H9 (cell line): ENCODE measurements around the gene ATP13A1. TPM values are rescaled to one million over a fixed set of nuclear protein-coding genes. Genes with fewer than 3 reads are reported as not detected.

Source experiments
- DNase-seq: peaks from one replicate; pipeline ENCODE4 v3.0.0-alpha.2; 2017
- H2AFZ ChIP-seq: one replicate; pipeline ENCODE4 v1.6.1; 2013; ENCODE audit warnings: mild to moderate bottlenecking, low read length, control low read depth, moderate library complexity
- H2AK5ac ChIP-seq: 2 replicates; pipeline ENCODE4 v1.6.1; 2013; ENCODE audit warnings: low read length, control low read depth, mixed read lengths; ENCODE audit not compliant: insufficient read length
- H2BK120ac ChIP-seq: one replicate; pipeline ENCODE4 v1.6.1; 2013; ENCODE audit warnings: low read depth, mild to moderate bottlenecking, low read length, control low read depth, inconsistent platforms; ENCODE audit not compliant: poor library complexity, severe bottlenecking
- H2BK12ac ChIP-seq: 2 replicates; pipeline ENCODE4 v1.6.1; 2013; ENCODE audit warnings: low read length, control low read depth, mixed read lengths, low read depth; ENCODE audit not compliant: insufficient read length
- H2BK15ac ChIP-seq: 2 replicates; pipeline ENCODE4 v1.6.1; 2013; ENCODE audit warnings: low read depth, low read length, control low read depth
- H2BK20ac ChIP-seq: one replicate; pipeline ENCODE4 v1.6.1; 2013; ENCODE audit warnings: low read depth, mild to moderate bottlenecking, low read length, control low read depth, inconsistent platforms; ENCODE audit not compliant: poor library complexity, severe bottlenecking
- H2BK5ac ChIP-seq: 2 replicates; pipeline ENCODE4 v1.6.1; 2013; ENCODE audit warnings: low read length, control low read depth, mixed read lengths; ENCODE audit not compliant: insufficient read length
- H3K14ac ChIP-seq: 2 replicates; pipeline ENCODE4 v1.6.1; 2013; ENCODE audit warnings: low read length, control low read depth; ENCODE audit not compliant: insufficient read depth
- H3K18ac ChIP-seq: 2 replicates; pipeline ENCODE4 v1.6.1; 2013; ENCODE audit warnings: low read depth, mild to moderate bottlenecking, mixed read lengths, low read length, control low read depth; ENCODE audit not compliant: insufficient read length
- H3K23ac ChIP-seq: 2 replicates; pipeline ENCODE4 v1.6.1; 2013; ENCODE audit warnings: low read length, control low read depth, mixed read lengths, low read depth; ENCODE audit not compliant: insufficient read length
- H3K23me2 ChIP-seq: 2 replicates; pipeline ENCODE4 v1.6.1; 2013; ENCODE audit warnings: low read depth, mild to moderate bottlenecking, mixed read lengths, low read length, control low read depth; ENCODE audit not compliant: insufficient read length, poor library complexity, severe bottlenecking
- H3K27ac ChIP-seq: 2 replicates; pipeline ENCODE4 v1.5.1; 2013; ENCODE audit warnings: low read length, control low read depth, mixed read lengths, low read depth; ENCODE audit not compliant: insufficient read length
- H3K27me3 ChIP-seq: 2 replicates; pipeline ENCODE4 v1.6.1; 2013; ENCODE audit warnings: low read length, control low read depth, inconsistent platforms; ENCODE audit not compliant: insufficient read depth
- H3K4ac ChIP-seq: 2 replicates; pipeline ENCODE4 v1.6.1; 2013; ENCODE audit warnings: low read depth, mild to moderate bottlenecking, control low read depth, inconsistent platforms, low read length, moderate library complexity
- H3K4me1 ChIP-seq: 2 replicates; pipeline ENCODE4 v1.6.1; 2013; ENCODE audit warnings: low read length, control low read depth, inconsistent platforms; ENCODE audit not compliant: insufficient read depth
- H3K4me2 ChIP-seq: 2 replicates; pipeline ENCODE4 v1.6.1; 2013; ENCODE audit warnings: low read length, control low read depth, mixed read lengths; ENCODE audit not compliant: insufficient read length, insufficient read depth
- H3K56ac ChIP-seq: 2 replicates; pipeline ENCODE4 v1.6.1; 2013; ENCODE audit warnings: low read depth, mild to moderate bottlenecking, mixed read lengths, low read length, control low read depth; ENCODE audit not compliant: insufficient read length
- H3K79me1 ChIP-seq: 2 replicates; pipeline ENCODE4 v1.6.1; 2013; ENCODE audit warnings: low read depth, mild to moderate bottlenecking, moderate library complexity, low read length, control low read depth, inconsistent platforms; ENCODE audit not compliant: insufficient read depth, poor library complexity, severe bottlenecking
- H3K79me2 ChIP-seq: 2 replicates; pipeline ENCODE4 v1.6.1; 2013; ENCODE audit warnings: low read length, control low read depth, inconsistent platforms; ENCODE audit not compliant: insufficient read depth
- H3K9ac ChIP-seq: 2 replicates; pipeline ENCODE4 v1.6.1; 2013; ENCODE audit warnings: low read length, control low read depth, mixed read lengths; ENCODE audit not compliant: insufficient read length; ENCODE audit errors: extremely low read depth
- H3K9me3 ChIP-seq: one replicate; pipeline ENCODE4 v1.6.1; 2013; ENCODE audit warnings: low read depth, low read length, inconsistent platforms; ENCODE audit not compliant: control insufficient read depth
- H3T11ph ChIP-seq: one replicate; pipeline ENCODE4 v1.6.1; 2013; ENCODE audit warnings: mild to moderate bottlenecking, low read length, control low read depth, inconsistent platforms
- H4K20me1 ChIP-seq: one replicate; pipeline ENCODE4 v1.6.1; 2013; ENCODE audit not compliant: control insufficient read depth, insufficient read length, insufficient read depth
- H4K5ac ChIP-seq: 2 replicates; pipeline ENCODE4 v1.6.1; 2013; ENCODE audit warnings: low read depth, mild to moderate bottlenecking, mixed read lengths, low read length, control low read depth; ENCODE audit not compliant: insufficient read length
- H4K8ac ChIP-seq: replicated peaks from 2 replicates; pipeline ENCODE4 v1.6.1; 2013; ENCODE audit warnings: low read length, control low read depth, mixed read lengths, low read depth; ENCODE audit not compliant: insufficient read length
- H4K91ac ChIP-seq: 2 replicates; pipeline ENCODE4 v1.6.1; 2013; ENCODE audit warnings: low read depth, mild to moderate bottlenecking, moderate library complexity, mixed read lengths, low read length, control low read depth; ENCODE audit not compliant: insufficient read length
- H3K27ac Mint-ChIP-seq, 3 experiments: 2 replicates in 2 of 3; 3 replicates in 1 of 3; pipeline ENCODE4 v1.8.0; 2020 to 2021; ENCODE audit warnings: mixed read lengths in 3 of 3, mild to moderate bottlenecking in 1 of 3, moderate library complexity in 1 of 3
- H3K27me3 Mint-ChIP-seq: 2 replicates; pipeline ENCODE4 v1.8.0; 2021; ENCODE audit warnings: low read depth, mild to moderate bottlenecking, moderate library complexity, mixed read lengths
- H3K36me3 Mint-ChIP-seq, 3 experiments: 2 replicates in 2 of 3; 3 replicates in 1 of 3; pipeline ENCODE4 v1.8.0; 2020 to 2021; ENCODE audit warnings: low read depth in 3 of 3, mixed read lengths in 3 of 3; ENCODE audit not compliant: insufficient read depth in 1 of 3
- H3K4me1 Mint-ChIP-seq, 2 experiments: 2 replicates each; pipeline ENCODE4 v1.8.0; 2020; ENCODE audit warnings: mixed read lengths in 2 of 2
- H3K4me3 Mint-ChIP-seq, 2 experiments: 2 replicates in 1 of 2; 3 replicates in 1 of 2; pipeline ENCODE4 v1.8.0; 2020 to 2021; ENCODE audit warnings: mild to moderate bottlenecking in 2 of 2, mixed read lengths in 2 of 2, moderate library complexity in 1 of 2
- H3K9me3 Mint-ChIP-seq, 2 experiments: 2 replicates in 1 of 2; 3 replicates in 1 of 2; pipeline ENCODE4 v1.8.0; 2020; ENCODE audit warnings: mild to moderate bottlenecking in 2 of 2, mixed read lengths in 2 of 2, moderate library complexity in 1 of 2
- CTCF ChIP-seq: fragments of 200-600 bp; sonication (generic); conservative IDR thresholded peaks from 3 replicates; pipeline ENCODE4 v1.8.0; 2021; ENCODE audit warnings: antibody characterized with exemption, mild to moderate bottlenecking
- WGBS: extraction: QIAGEN DNeasy Blood & Tissue Kit; methylation state at CpG from one replicate; pipeline ENCODE4 v1.1.7; 2013; ENCODE audit warnings: missing lambda C conversion rate, low lambda C conversion rate, mixed read lengths; ENCODE audit not compliant: insufficient read length; ENCODE audit errors: extremely low coverage; 5-methylcytosine and 5-hydroxymethylcytosine counted together
- total RNA-seq: library from RNA; stranded (reverse); gene quantifications from 2 replicates; pipeline ENCODE4 v1.2.1, GENCODE V29; 2021

The ATP13A1 gene
- total RNA-seq, 1 experiment from 2014 or later = 67.8 TPM

- Histone ChIP-seq H3K4ac (no peak overlapping the region), H4K5ac (no peak overlapping the region), H4K8ac (no peak overlapping the region), H3K9ac (peak overlapping the region; percentile 37), H2BK15ac (no peak overlapping the region), H3K27ac (no peak overlapping the region), H2BK20ac (no peak overlapping the region), H4K91ac (no peak overlapping the region), H3K14ac (peak overlapping the region; percentile 14), H3K79me2 (peaks cover 20% of the 10 kb centered on the region; the same call in 1 of the 2 replicates), H2BK120ac (no peak overlapping the region), H2BK5ac (no peak overlapping the region), H3K4me1 (peaks cover 6% of the 10 kb centered on the region; the same call in 1 of the 2 replicates), H3K9me3 (no peaks in the 10 kb centered on the region), H3K79me1 (peaks cover 5% of the 10 kb centered on the region), H2BK12ac (no peak overlapping the region), H3K27me3 (no peaks in the 10 kb centered on the region), H3K56ac (no peak overlapping the region), H3K18ac (no peak overlapping the region), H3K23me2 (no peaks in the 10 kb centered on the region), H4K20me1 (no peaks in the 10 kb centered on the region), H2AK5ac (no peak overlapping the region), H3T11ph (no peak overlapping the region), H3K4me2 (peak overlapping the region; percentile 89), H3K23ac (no peak overlapping the region), H2AFZ (no peak overlapping the region)
- H3K4me3 Mint-ChIP-seq = peak overlapping the region; percentile 86 to 95
- peaks cover 19 to 34% (median 29%) of the 10 kb centered on the region in 3 experiments for H3K36me3 Mint-ChIP-seq
- H3K4me1 Mint-ChIP-seq = peaks cover 21 to 22% of the 10 kb centered on the region in 2 experiments
- peak overlapping the region; percentile 45 to 95 (median 89); a peak in 5 of 7 replicates for H3K27ac Mint-ChIP-seq
- no peak for TF ChIP-seq CTCF
- no peak for DNase-seq
- no peaks in the 10 kb centered on the region for H3K9me3 Mint-ChIP-seq
- no CpG with 5 or more reads among the region's 17 CpGs for WGBS
- H3K27me3 Mint-ChIP-seq = no peaks in the 10 kb centered on the region
Measured at GRCh38 chr19:19662871-19663255, 613 bp downstream of the ATP13A1 start.
